HG02759 (cell line): ENCODE data around the gene ZBTB16.

Experiments used
- ATAC-seq: cut with Tn5 transposase; IDR thresholded peaks from one replicate; pipeline ENCODE4 v1.9.1; 2021; ENCODE audit warnings: mild to moderate bottlenecking, moderate library complexity; ENCODE audit not compliant: unreplicated experiment

The ZBTB16 gene

GRCh38 chr11:114180301-114181055 lies 121.0 kb downstream of the ZBTB16 start:
- no peak for ATAC-seq

DNA sequence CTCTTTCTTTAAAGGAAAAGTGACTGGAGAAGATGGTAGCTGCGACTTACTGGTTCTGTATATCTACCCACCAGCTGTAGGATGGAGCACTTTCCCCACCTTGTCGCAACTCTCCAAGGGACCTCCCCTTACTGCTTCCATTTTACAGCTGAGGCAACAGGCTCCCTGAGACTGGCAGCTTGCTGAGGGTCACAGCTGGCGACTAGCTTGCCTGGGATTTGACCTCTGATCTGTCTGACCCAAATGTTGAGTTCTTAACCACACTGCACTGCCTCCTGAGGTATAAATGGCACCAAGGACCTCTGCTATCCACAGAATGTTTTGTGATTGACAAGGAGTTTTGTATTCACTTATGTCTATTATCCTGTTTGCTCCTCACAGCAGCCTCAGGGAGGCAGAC lies 121.7 kb downstream of the ZBTB16 start:
- no peak for ATAC-seq

DNA sequence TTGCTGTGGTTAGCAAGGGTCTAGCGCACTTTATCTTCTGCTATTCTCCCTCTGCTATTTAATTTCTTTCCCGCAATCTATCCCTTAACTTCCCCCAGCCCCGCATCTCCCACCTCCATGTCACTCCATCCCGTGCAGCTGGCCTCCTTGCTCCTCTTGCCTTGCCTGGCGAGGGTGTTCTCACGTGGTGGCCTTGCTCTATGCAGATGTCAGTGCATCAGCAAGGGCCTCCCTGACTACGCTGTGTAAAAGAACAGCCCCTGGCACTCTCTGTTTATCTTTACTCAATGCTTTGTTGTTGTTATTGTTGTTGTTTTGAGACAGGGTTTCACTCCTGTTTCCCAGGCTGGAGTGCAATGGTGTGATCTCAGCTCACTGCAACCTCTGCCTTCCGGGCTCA lies 122.2 kb downstream of the ZBTB16 start:
- no peak for ATAC-seq

- no peak for ATAC-seq
These were observed 123.0 kb downstream of the ZBTB16 start for GRCh38 chr11:114182471-114183043.

GRCh38 chr11:114183044-114183511 lies 123.6 kb downstream of the ZBTB16 start:
- ATAC-seq: no peak

DNA sequence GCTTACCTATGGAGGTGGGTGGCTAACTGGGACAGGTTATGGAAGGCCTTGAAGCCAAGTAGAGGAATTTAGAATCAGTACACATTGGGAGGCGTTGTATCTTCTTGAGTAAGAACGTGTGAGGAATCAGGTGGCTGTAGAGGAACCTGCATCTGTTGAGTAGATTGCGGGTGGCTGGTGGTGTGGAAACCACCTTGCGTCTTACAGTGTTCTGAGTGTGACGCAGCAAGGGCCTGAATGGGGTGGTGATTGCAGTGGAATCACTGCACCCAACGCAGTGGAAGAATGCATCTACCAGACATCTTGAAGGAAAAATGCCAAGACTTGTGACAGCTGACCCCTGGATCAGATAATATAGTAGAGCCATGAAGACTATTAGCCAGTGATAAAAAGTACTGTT lies 125.9 kb downstream of the ZBTB16 start:
- no peak for ATAC-seq

DNA sequence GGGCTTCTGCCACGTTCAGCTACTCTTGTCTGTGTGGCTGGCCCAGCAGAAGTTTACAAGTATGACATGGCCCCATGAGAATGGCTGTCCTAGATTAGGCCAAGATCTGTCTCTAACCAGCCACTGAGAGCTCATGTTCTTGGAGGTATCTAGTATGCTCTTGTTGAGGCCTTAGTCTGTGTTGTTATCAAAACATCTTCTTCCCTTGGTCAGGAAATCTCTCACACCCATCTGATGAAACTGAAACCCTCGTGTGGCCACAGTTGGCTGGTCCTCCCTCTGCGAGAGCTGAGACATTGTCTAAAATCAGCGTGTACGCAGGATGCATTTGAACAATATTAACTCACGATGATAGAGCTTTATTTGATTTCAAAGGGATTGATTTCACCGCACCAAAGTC lies 127.7 kb downstream of the ZBTB16 start:
- no peak for ATAC-seq

GRCh38 chr11:114188851-114189570 lies 129.5 kb downstream of the ZBTB16 start:
- no peak for ATAC-seq

DNA sequence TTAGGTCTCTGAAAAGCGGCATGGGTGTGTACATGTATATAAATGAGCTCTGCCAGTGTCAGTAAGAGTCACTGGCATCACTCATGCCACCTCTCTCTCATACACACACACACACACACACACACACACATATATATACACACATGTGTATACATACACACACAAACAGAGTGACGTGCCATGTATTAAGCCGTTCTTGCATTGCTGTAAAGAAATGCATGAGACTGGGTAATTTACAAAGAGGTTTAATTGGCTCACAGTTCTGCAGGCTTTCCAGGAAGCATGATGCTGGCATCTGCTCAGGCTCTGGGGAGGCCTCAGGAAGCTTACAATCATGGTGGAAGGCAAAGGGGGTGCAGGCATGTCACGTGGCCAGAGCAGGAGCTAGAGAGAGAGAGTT lies 131.1 kb downstream of the ZBTB16 start:
- ATAC-seq: no peak

GRCh38 chr11:114191893-114192292 lies 132.4 kb downstream of the ZBTB16 start:
- no peak for ATAC-seq

GRCh38 chr11:114192841-114193389 lies 133.4 kb downstream of the ZBTB16 start:
- ATAC-seq: no peak

DNA sequence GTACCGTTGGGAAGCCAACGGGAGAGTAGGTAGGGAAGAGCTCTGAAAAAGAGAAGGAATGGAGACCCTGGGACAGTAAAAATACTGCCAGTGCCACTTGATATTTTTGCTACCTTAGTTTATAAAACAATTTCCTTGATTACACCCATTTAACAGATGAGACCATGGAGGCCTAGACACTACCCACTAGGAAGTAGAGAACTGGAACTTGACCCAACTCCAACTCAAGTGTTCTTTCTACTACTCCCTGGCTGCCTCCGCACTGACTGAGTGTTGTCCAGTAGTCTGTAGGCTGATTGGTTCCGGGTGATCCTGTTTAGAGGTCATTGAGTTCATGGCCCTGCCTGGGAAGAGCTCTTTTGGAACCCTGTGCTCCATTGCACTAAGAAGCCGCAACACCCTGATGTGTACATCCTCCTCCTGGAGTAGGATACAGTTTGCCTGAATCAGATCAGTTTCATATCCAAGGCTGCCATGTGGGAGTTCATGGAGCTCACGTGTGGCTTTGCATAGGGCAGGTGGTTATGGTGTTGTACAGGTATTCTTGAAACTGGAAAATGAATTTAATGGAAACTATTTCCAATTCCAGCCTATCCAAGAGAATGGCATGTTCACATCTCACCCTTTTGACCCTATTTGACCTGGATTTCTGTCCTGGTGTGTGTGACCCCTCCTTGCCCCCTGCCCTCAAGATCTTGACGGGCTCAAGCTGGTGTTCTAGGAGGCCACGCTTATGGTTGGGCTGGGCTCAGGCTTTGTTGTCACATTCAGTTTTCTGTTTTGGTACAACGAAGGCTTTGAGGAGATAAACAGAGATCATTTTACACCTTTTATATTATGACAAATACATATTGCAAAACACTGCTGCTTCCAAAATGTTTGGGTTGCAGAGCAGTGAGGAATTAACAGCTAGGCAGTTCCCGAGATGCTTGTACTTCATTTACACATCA lies 134.5 kb downstream of the ZBTB16 start:
- ATAC-seq: no peak

- ATAC-seq: no peak
These were observed 135.2 kb downstream of the ZBTB16 start for GRCh38 chr11:114194702-114195101.

DNA sequence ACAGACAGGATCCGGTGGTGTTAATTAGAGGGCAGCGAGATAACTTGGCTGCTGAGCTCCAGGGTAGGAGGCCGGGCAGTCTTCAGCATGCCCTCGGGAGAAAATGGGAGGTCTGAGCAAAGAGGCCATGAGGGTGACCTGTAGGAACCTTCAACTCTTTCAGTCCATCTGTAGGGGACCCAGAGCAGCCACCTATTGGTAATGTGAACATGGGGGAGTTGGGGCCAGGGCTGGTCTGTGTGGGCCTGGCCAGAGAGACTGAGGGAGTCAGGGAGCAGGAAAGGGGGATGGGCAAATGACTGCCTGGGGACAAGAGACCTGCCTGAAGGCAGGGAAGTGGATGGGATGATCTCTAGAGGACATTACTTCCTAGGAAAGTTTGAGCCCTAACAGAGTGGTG lies 135.6 kb downstream of the ZBTB16 start:
- ATAC-seq: no peak

DNA sequence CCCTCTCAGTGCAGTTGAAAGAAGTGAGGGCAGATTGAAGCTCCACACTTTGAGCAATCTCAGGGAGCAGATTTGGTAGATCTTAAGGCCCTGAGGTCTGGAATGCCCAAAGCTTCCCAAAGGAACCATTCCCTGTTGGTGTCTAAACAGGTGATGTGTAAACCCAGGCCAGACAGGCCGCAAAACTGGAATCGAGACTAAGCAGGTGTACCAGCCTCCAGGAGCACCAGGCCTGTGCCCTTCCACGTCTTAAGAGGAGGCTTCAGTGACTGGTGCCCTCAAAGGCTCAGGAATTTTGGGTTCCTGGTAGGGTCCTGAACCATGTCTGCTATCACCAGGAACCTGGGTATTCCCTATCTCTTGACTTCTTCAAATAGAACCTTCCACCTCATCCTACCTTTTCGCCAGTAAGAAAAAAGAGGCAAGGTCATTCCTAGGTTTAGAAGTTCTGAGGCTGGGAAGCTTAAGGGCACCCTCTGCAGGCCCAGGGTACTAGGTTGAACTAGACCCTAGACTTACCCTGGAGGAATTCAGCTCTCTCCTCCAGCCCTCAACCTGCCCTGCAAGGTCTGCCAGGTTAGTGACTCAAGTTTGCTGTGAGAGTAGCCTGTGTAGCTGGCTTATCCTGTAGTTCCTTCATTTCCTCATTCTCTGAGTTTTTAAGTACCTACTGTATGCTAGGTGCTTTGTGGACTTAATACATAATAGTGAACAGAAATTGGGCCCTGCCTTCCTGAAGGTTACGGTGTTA lies 136.6 kb downstream of the ZBTB16 start:
- no peak for ATAC-seq

- ATAC-seq: no peak
These were observed 137.6 kb downstream of the ZBTB16 start for GRCh38 chr11:114196997-114197703.

GRCh38 chr11:114197799-114198500 lies 138.4 kb downstream of the ZBTB16 start:
- ATAC-seq: no peak

GRCh38 chr11:114199051-114199450 lies 139.5 kb downstream of the ZBTB16 start:
- no peak for ATAC-seq
